Measurements from ENCODE around the gene TIMM8B.

TIMM8B gene

GRCh38 chr11:112044961-112045360 lies 41.6 kb downstream of the TIMM8B start:
- Histone ChIP-seq H3K4me3 (ENCODE audit: insufficient read depth, low read depth, low read length, poor library complexity, severe bottlenecking) (no peak overlapping the region), H3K36me3 (ENCODE audit: control insufficient read depth, insufficient read depth, low read length) (peaks cover 23% of the 10 kb centered on the region), H3K27ac (ENCODE audit: insufficient read depth, low read length, poor library complexity, severe bottlenecking) (no peak overlapping the region), H3K9me3 (ENCODE audit: control insufficient read depth, low read length) (no peaks in the 10 kb centered on the region), H3K27me3 (replicated peaks; ENCODE audit: control insufficient read depth, insufficient read depth, low read length, poor library complexity, severe bottlenecking) (no peaks in the 10 kb centered on the region), H3K4me1 (ENCODE audit: control insufficient read depth, insufficient read depth, low read length, poor library complexity, severe bottlenecking) (no peaks in the 10 kb centered on the region)
- DNase-seq = no peak

GRCh38 chr11:112042961-112043304 lies 43.6 kb downstream of the TIMM8B start:
- H3K4me1 ChIP-seq (ENCODE audit: control insufficient read depth, insufficient read depth, low read length, poor library complexity, severe bottlenecking) = no peaks in the 10 kb centered on the region
- no peak for DNase-seq
- H3K9me3 ChIP-seq (ENCODE audit: control insufficient read depth, low read length) = no peaks in the 10 kb centered on the region
- no peak overlapping the region for H3K27ac ChIP-seq (ENCODE audit: insufficient read depth, low read length, poor library complexity, severe bottlenecking)
- no peaks in the 10 kb centered on the region for H3K27me3 ChIP-seq (replicated peaks; ENCODE audit: control insufficient read depth, insufficient read depth, low read length, poor library complexity, severe bottlenecking)
- H3K4me3 ChIP-seq (ENCODE audit: insufficient read depth, low read depth, low read length, poor library complexity, severe bottlenecking) = no peak overlapping the region
- H3K36me3 ChIP-seq (ENCODE audit: control insufficient read depth, insufficient read depth, low read length) = peaks cover 26% of the 10 kb centered on the region

- H3K36me3 ChIP-seq (ENCODE audit: control insufficient read depth, insufficient read depth, low read length) = peaks cover 32% of the 10 kb centered on the region
- no peak overlapping the region for H3K27ac ChIP-seq (ENCODE audit: insufficient read depth, low read length, poor library complexity, severe bottlenecking)
- H3K27me3 ChIP-seq (replicated peaks; ENCODE audit: control insufficient read depth, insufficient read depth, low read length, poor library complexity, severe bottlenecking) = no peaks in the 10 kb centered on the region
- DNase-seq = no peak
- no peaks in the 10 kb centered on the region for H3K4me1 ChIP-seq (ENCODE audit: control insufficient read depth, insufficient read depth, low read length, poor library complexity, severe bottlenecking)
- no peak overlapping the region for H3K4me3 ChIP-seq (ENCODE audit: insufficient read depth, low read depth, low read length, poor library complexity, severe bottlenecking)
- H3K9me3 ChIP-seq (ENCODE audit: control insufficient read depth, low read length) = no peaks in the 10 kb centered on the region
Measured at GRCh38 chr11:112042161-112042960, 44.2 kb downstream of the TIMM8B start.

- H3K36me3 ChIP-seq (ENCODE audit: control insufficient read depth, insufficient read depth, low read length) = peaks cover 31% of the 10 kb centered on the region
- no peaks in the 10 kb centered on the region for H3K9me3 ChIP-seq (ENCODE audit: control insufficient read depth, low read length)
- H3K4me1 ChIP-seq (ENCODE audit: control insufficient read depth, insufficient read depth, low read length, poor library complexity, severe bottlenecking) = no peaks in the 10 kb centered on the region
- no peak overlapping the region for H3K4me3 ChIP-seq (ENCODE audit: insufficient read depth, low read depth, low read length, poor library complexity, severe bottlenecking)
- H3K27me3 ChIP-seq (replicated peaks; ENCODE audit: control insufficient read depth, insufficient read depth, low read length, poor library complexity, severe bottlenecking) = no peaks in the 10 kb centered on the region
- H3K27ac ChIP-seq (ENCODE audit: insufficient read depth, low read length, poor library complexity, severe bottlenecking) = no peak overlapping the region
- no peak for DNase-seq
Measured at GRCh38 chr11:112037527-112037926, 49.0 kb downstream of the TIMM8B start.

Data from effector memory CD4-positive, alpha-beta T cell (primary cell).